CD4-positive, alpha-beta T cell treated with Interleukin-2 at 100 ng/mL for 4 hours (primary cell): ENCODE measurements around the gene CFAP46.
"Not testable (repeated sequence)": the region's sequence is repeated elsewhere in the genome, so short reads cannot be mapped to it uniquely, and the experiment has no call there.

Source experiments
- DNase-seq: peaks from one replicate; pipeline ENCODE4 v3.0.0-alpha.2; 2020; ENCODE audit warnings: low spot score

CFAP46 gene

DNA sequence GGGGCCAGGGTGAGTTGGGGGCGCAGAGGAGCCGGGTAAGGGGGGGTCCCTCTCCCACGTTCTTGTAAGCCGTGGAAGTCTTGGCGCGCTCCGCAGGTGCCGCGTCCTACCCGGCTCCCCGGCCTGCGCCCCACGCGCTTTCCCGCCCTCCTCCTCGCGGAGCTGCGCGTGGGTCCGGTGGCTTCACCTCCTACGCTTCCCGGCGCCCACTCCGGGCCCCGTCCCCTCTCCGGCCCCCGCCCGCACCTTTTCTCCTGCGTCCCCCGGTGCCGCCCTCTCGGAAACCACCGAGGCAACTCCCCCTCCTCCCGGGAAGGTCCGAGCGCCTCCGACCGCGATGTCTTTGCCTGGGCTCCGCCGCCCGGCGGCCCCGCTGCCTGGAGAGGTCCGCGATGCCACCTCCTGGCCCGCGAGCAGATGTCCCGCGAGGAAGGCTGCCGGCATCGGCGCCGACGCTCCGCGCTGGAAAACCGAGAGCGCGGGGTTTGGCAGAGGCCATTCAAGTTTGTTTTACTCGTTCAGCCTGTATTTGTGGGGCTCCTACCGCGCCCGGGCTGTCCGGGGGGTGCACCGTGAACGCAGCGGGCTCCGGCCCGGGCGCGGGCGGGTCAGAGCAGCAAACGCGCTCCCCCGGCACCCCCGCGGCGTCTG is 154.1 kb downstream of the CFAP46 start:
- no peak for DNase-seq

DNA sequence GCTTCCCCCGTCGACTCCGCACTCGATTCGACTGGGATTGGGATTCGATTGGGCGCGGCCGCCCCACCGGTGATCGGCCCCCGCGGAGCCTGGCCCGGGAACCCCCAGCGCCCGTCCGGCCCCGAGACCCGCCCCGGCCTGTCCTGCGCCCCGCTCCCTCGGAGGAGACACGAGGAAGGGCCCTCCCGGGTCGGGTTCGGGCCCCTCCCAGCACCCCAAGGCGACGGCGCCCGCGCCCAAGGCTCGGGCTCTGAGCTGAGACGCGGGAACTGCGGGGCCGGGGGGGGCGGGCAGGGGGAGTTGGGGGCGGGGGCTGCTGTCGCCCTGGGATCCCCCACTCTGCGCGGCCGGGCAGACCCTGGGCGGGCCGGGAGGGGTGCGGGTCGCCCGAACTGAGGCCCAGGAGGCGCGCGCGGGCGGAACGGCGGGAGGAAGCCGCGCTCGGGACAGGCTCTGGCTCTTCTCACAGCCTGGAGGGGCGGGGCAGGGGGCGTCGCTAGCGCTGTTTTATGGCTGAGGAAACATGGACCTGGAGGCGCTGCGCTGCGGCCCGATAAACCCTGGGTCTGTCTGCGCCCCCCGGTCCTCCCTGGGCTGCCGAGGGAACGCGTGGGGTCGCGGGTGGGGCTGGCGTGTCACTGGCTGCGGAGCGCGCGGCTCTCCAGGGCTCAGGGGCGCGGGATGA is 154.7 kb downstream of the CFAP46 start:
- no peak for DNase-seq

DNA sequence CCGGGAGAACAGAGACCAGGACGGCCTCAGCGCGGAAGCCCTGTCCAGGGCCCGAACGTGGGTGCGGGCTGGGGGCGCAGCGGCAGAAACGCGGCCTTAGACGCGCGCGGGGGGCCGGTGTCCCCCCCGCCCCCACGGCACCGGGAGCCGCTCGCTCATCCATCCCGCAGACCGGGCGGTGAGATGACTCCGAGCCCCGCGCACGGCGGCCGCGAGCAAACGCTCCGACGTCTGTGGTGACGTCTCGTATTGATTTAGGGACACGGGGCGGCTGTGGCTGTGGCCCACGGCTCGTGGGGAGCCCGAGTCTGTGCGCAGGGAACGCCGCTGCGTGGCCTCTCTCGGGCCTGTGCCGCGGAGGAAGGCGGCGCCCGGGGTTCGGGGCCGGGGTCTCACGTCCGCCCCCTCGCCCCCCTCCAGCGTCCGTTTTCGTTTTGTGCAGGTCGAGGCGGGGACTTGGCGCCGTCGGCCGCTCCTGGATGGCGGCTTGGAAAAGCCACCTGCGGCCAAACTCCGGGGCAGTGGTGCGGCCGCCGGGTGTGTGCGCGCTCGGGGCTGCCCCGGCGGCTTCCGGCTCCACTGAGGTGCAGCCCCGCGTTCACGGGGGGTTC is 155.4 kb downstream of the CFAP46 start:
- DNase-seq: no peak

DNA sequence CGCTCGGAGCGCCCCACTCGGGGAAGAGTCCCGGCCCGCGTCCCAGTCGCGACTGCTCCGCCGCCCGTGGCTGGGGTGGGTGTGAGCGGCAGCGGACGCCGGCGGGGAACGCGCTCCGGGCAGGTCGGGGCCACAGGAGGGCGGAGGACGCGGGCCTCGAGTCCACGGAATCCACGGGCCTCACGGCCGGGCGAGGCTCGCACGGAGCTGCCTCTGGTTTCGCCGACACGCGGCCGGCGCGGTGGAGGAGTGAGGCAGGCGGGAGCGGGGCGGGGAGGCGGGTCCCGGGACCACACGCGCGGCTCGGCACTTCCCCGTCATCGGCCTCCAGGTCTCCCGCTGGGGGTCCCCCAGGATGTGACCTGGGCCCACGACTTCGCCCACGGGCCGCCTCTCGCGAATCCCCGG is 155.9 kb downstream of the CFAP46 start:
- no peak for DNase-seq

DNA sequence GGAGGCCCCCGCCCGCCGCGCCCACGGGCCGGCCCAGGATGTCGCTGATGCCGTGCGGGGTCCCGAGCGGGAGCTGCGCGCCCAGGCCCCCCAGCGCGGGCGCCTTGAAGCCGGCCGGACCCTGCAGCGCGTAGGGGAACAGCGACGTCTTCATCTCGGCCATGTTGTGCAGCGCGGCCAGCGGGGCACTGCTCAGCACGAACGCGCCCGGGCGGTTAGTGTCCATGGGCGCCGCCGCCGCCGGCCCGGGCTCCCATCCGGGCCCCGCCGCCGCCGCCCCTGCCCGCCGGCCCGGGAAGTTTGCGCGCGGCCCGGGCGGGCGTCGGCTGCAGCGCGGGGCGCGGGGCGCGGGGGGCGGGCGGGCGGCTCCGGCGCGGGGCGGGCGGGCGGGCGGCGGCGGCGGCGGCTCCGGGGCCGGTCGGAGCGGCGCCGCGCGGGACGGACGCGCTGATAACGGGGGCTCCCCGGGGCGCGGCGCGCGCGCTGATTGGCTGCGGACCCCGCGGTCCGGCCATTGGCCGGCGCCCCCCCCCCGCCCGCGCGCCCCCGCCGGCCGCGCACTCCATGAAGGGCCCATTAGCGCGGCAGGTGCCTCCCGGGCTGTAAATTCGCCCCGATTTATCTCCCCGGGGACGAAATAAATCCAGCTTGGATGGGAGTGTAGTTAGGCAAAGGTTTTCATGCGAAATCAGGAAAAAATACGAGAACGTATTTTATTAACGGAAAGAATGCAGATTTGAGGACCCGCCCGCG is 156.5 kb downstream of the CFAP46 start, which contains the start of gene NKX6-2:
TSS of gene NKX6-2 (minus strand) at position 425 of the 753 bp plus-strand sequence. CDS start at position 226, 199 bp downstream.
- DNase-seq: no peak

DNA sequence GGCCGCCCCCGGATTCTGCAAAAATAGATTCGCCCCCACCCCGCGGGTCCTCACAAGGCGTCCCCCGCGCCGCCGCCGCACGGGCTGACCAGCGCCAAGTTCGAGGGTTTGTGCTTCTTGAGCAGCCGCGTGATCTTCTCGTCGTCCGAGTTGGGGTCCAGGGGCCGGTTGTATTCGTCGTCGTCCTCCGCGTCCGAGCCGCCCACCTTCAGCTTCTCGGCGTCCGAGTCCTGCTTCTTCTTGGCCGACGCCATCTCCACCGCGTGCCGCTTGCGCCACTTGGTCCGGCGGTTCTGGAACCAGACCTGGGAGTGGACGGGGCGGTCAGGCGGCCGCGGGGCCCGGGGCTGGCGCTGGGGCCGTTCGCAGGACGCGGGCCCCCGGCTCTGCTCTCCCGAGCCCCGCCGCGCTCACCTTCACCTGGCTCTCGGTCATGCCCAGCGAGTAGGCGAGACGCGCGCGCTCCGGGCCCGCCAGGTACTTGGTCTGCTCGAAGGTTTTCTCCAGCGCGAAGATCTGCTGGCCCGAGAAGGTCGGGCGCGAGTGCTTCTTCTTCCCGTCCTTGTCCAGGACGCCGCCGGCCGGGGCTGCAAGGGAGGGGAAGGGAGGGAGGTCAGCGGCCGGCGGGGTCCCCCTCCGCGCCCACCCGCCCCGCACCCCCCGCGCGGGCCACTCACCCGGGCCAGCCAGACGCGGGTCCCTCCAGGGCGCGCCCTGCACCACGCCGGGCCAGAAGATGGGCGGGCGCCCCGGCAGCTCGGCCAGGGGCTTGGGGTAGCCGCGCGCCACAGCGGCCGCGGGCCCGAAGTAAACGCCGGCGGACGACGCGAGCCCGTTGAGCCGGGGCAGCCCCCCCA is 157.3 kb downstream of the CFAP46 start:
- DNase-seq: no peak

DNA sequence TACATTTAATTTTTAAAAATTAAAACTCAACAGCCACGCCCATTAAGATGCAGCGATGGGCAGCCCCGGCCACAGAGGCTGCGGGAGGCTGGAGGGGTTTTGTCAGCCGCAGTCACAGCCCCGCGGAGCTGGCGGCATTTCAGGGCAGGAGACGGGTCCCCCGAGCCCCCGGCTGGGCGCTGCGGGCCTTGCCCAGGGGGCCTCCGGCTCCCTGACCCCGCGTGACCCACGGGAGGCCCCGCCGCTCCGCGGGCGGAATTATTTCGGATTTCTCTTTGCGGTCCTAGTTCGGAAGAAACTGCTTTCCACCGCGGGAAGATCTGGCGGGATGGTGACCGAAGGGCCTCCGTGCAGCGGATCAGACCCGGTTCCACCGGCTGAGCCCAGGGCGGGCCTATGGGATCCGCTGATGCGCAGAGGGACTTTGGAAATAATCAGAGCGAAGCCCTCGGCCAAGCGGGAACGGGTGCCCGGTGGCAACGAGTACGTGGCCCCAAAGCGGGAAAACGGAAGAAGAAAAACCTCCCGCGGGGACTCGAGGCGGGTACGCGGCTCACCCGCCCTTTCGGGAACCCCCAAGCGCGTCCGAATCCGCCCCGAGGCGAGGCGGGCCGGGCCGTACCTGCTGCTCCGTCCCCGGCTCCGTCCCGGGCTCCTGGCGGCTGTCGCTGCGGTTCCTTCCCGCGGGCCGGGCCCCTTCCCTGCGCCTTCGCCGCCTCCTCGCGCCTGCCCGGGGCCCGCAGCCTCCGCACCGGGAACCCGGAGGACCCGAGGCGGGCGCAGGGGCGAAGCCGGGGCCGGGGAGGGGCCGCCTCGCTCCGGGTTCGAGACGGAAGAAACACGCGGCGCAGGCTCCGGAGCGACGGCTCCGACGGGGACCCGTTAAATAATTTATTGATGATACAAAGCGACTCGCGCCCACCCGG is 158.2 kb downstream of the CFAP46 start:
- DNase-seq: no peak

DNA sequence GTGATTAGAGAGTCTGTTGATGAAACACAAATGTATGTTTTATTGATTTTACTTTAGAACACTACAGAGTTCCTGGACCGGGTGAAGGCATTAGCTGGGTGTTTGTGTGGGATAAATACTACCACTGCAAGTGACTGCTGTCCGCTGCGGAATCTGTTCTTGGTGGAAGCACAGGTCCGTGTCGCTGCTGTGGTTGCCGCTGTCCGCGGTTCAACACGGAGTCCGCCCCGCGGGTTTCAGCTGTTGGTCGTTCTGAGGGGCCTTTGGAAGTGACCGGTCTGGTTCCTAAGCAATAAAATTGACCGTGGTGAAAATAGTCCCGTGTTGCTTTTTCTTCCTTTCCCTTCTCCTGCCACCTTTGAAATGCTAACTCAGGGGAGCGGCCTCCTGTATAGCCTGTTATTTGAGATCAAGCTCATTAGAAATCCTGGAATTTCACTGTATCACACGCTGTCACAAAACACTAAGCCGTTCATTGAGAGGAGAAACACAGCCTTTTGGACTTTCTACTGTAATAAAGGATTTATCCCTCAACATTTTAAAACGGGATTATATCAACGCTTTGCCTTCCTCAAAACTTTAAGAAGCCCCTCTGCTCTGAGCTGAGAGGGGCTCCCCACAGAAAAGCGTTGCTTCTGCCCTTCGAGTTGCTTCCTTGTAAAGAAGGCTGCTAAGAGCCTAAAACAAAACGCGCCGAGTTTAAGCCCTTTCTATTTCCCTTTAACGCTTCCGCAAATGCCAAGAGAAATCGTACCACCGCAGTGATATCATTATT is 159.0 kb downstream of the CFAP46 start:
- DNase-seq: no peak

DNA sequence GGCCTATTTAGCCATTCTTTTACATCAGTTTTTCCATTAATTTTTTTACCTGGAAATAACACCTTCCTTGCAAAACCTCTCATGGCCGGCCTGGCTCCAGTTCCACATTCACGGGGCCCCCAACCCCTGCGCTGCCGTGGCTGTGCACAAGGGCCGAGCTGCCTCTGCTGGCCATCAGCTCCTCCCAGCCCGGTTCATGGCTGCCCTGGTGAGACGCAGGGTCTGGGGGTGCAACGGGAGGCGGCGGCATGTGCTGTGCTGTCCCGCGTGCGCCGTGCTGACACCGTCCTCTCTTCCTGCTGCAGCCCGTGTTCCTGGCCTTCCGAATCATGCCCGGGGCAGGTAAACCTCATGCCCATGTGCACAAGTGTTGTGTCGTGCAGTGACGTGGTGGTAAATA is 160.8 kb downstream of the CFAP46 start:
- DNase-seq: no peak

DNA sequence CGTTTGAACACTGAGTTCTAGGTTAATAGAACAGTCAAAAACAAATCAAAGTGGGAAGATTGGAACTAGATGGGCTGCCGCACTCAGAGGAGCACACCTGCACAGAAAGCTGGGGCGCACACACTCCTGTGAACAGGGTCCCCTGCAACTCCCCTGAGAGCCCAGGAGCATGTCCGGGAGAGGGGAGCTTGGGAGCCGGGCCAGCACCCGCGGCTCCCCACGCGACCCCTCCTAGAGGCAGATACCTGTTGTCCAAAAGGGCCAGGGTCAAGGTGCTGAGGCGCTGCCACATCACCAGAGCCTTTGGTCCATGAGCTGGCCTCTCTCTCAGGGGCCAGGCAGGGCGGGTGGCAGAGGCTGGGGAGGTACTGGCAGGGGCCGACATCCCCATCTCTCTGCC is 162.0 kb downstream of the CFAP46 start:
- DNase-seq: no peak

DNA sequence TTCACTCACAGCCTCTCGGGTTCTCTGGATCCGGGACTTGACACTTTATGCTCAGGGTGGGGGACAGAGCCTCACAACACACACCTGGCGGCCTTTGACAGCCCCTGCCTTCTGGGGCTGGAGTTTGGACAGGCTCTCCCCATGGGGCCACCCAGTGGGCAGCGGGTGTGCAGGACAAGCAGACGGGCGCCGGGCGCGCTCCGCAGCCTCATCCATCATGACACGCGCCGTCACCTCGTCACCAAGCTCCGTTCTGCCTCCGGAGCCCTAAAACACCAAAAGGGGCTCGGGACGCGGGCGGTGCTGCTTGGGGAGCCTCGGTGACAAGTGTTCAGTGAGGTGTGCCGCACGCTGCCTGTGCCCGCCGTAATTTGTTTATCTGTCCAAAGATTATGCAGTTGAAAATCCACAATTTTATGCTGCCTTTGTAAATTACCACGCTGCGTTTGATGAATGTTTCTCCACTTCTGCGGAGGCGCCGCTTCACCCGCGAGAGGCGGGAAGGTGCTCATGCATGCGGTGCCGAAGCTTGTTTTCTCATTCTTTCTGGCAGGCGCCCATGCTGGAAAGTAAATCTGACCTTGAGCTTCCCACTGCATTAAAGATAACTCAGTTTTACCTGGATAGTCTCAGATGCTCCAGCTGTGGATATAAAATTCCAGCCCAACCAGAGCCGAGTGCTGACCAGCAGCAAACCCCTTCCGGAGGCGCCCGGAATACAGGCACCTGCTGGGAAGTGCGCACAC is 162.6 kb downstream of the CFAP46 start:
- no peak for DNase-seq

DNA sequence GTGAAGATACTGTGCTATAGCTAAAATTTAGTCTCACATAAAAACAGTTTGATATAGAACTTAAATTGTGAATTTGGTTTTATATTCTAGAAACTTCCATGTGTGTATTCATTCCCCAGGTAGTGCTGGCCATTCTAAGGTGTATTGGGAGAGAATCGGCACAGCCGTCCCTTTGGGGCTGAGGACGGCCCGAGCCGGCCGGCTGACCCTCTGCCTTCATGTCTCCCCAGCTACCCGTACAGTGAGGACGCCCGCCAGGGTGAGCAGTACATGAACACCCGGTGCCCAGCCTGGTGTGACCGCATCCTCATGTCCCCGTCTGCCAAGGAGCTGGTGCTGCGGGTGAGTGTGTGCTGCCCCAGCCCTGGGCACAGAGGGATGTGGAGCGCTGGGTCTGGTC is 164.9 kb downstream of the CFAP46 start:
- no peak for DNase-seq

DNA sequence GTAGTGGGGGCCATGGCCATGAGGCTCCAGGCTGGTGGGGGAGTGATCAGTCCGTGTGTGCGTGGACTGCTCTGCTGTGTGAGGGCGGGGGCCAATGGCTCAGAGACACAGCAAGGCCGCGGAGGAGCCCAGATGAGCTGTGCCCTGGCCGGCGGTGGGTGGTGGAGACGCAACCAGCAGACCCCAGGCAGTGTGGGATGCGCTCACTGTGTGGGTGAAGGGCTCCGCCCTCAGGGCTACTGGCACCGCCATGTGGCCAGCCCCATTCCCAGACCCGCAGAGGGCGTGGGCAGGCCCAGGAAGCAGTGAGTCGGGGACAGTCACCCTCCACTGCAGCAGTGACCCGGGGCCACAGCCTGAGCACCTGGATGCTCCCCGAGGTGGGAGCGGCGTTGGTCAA is 165.5 kb downstream of the CFAP46 start:
- DNase-seq: no peak

DNA sequence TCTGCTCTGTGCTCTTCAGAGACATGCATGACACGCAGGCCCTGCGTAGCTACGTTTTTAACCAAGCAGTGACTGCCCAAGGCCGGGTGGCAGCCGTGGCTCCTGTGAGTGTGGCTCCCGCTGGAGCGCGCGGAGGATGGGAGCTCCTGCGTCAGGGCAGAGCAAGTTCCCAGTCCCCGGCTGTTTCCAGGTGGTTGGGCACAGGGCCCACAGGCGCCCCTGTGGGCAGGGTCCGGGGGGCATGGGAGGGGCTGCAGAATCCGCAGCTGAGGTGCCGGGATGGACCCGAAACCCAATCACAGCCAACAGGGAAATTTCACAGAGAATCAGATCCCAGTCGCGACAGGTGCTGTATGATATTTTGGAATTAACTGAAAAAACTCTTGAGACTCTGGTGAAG is 166.2 kb downstream of the CFAP46 start:
- no peak for DNase-seq

DNA sequence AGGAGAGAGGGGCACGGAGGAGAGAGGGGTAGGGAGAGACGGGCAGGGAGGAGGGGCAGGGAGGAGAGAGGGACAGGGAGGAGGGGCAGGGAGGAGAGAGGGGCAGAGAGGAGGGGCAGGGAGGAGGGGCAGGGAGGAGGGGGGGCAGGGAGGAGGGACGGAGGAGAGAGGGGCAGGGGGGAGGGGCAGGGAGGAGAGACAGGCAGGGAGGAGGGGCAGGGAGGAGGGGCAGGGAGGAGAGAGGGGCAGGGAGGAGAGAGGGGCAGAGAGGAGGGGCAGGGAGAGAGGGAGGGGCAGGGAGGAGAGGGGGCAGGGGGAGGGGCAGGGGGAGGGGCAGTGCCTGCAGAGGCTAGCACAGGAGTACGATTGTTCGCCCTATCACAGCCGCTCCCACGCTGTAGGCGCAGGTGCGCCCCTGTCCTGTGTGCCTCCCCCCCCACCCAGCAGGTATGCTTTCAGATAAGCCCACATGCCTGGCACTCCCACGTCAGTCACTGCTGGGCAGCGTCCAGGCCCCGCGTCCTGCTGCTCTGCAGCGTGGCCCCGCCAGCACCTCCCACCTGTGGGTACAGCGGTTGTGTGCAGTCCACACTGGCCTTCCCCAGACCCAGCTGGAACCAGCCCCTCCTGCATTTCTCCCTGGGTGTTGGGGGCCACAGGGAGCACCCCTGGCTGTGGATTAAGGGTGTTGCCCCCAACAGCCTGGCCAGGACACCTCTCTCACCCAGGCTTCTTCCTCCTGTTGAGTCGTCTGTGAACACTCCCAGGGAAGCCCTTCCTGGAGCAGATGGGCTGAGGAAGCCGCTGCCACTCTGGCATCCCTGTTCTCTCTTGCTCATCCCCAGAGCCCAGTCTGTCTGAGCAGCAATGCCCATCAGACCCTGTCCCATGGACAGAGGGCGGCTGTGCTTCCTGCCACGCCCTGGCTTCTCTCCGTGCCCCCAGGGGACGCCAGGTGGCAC is 167.2 kb downstream of the CFAP46 start:
- no peak for DNase-seq

DNA sequence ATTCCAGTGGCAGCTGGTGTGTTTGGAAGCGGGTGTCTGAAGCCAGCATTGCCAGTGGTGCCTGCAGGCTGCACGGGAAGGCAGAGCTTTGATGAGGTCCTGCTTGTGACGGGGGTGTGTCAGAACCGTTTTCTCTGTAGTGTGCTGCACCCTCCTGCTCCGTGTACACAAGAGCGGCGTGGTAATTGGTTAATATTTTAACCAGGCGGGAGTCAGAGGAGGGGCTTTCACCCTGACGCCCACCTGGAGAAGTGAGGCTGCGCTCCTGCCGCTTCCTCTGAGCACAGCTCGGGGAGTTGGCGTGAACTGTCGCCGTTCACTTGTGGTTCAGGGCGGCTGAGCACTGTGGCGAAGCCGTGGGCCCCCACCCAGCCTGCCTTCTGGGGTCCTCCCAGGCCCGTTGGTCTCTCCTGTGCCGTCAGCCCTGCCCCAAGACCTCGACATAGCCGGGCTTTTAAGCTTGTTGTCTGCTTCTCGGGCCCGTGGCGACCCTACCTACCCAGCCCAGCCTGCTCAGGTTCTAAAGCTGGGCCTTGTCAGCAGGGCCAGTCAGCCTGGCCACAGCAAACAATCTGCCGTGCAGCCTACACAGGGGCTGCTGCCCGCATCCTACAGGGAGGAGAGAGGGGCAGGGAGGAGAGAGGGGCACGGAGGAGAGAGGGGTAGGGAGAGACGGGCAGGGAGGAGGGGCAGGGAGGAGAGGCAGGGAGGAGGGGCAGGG is 168.0 kb downstream of the CFAP46 start:
- no peak for DNase-seq

DNA sequence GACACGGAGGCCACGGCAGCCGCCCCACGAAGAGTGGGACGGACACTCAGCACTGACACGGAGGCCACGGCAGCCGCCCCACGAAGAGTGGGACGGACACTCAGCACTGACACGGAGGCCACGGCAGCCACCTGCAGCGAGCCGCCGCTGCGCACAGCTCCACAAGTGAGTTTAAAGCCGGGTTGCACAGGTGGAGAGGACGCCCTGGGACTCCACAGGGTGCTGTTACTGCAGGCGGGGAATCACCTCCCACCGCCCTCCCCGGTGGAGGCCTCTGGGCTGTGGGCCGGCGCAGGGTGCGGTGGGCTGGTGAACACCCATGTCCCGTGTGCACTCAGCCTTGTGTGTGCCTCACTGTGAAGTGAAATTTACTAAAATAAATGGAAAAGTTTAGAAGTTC is 169.6 kb downstream of the CFAP46 start:
- not testable (repeated sequence) for DNase-seq
